ENCODE measurements around the gene MMADHC. TPM values are rescaled to one million over a fixed set of nuclear protein-coding genes. Genes with fewer than 3 reads are reported as not detected.

MMADHC gene
- total RNA-seq, 1 experiment from 2014 or later, result 149 TPM

DNA sequence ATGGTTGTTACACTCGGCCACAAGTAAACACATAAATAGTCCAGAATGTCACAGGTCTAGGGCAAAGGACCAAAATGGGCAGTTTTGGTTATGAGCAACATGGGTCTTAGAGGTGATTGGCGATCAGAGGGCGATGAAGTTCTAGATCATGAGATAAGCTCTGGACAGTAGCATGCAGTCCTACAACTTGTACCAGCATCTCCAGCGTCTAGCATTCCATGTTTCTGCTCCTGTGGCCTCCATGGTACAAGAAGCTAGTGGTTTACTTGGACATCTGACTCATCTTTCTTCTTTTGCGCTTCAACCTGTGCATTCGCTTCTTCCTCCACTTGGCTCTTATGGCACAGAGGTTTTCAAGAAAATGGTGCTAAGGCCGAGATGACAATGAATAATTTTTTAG is 8.9 kb upstream of the MMADHC start:
- H4K5ac ChIP-seq (ENCODE audit: insufficient read length, low read depth, low read length), result no peak overlapping the region
- H2BK12ac ChIP-seq (ENCODE audit: insufficient read length, low read depth, low read length), result no peak overlapping the region
- H2AFZ ChIP-seq (ENCODE audit: low read length), result no peak overlapping the region
- no peaks in the 10 kb centered on the region for H3K79me2 ChIP-seq (ENCODE audit: insufficient read depth, low read length)
- no peak overlapping the region for H3T11ph ChIP-seq (ENCODE audit: low read length)
- H2BK20ac ChIP-seq (ENCODE audit: low read depth, low read length, poor library complexity, severe bottlenecking), result no peak overlapping the region
- WGBS (ENCODE audit: extremely low coverage, insufficient read length, low lambda C conversion rate), result no CpG with 5 or more reads among the region's 7 CpGs
- DNase-seq, result no peak
- no peaks in the 10 kb centered on the region for H3K79me1 ChIP-seq (ENCODE audit: insufficient read depth, low read depth, low read length, poor library complexity, severe bottlenecking)
- H3K27me3 ChIP-seq (ENCODE audit: insufficient read depth, low read length), result no peaks in the 10 kb centered on the region
- H3K9ac ChIP-seq (ENCODE audit: extremely low read depth, insufficient read length, low read length), result no peak overlapping the region
- no peaks in the 10 kb centered on the region for H4K20me1 ChIP-seq (ENCODE audit: control insufficient read depth, insufficient read depth, insufficient read length)
- H3K18ac ChIP-seq (ENCODE audit: insufficient read length, low read depth, low read length), result no peak overlapping the region
- peaks cover 16 to 22% of the 10 kb centered on the region in 2 experiments for H3K4me1 Mint-ChIP-seq
- H2AK5ac ChIP-seq (ENCODE audit: insufficient read length, low read length), result no peak overlapping the region
- H3K36me3 Mint-ChIP-seq (ENCODE audit: insufficient read depth in 1 of 3, low read depth in 3 of 3), result peaks cover 2 to 11% (median 2%) of the 10 kb centered on the region in 3 experiments; a peak in 3 of 7 replicates
- no peak overlapping the region for H3K23ac ChIP-seq (ENCODE audit: insufficient read length, low read depth, low read length)
- H3K9me3 Mint-ChIP-seq, result peaks cover 12 to 15% of the 10 kb centered on the region in 2 experiments
- no peaks in the 10 kb centered on the region for H3K9me3 ChIP-seq (ENCODE audit: control insufficient read depth, low read depth, low read length)
- no peak overlapping the region for H4K8ac ChIP-seq (replicated peaks; ENCODE audit: insufficient read length, low read depth, low read length)
- H3K27ac ChIP-seq (ENCODE audit: insufficient read length, low read depth, low read length), result no peak overlapping the region
- no peaks in the 10 kb centered on the region for H3K4me1 ChIP-seq (ENCODE audit: insufficient read depth, low read length)
- no peak overlapping the region for H2BK15ac ChIP-seq (ENCODE audit: low read depth, low read length)
- no peak overlapping the region for H2BK5ac ChIP-seq (ENCODE audit: insufficient read length, low read length)
- H3K27me3 Mint-ChIP-seq (ENCODE audit: low read depth), result no peaks in the 10 kb centered on the region
- H3K56ac ChIP-seq (ENCODE audit: insufficient read length, low read depth, low read length), result no peak overlapping the region
- no peaks in the 10 kb centered on the region for H3K23me2 ChIP-seq (ENCODE audit: insufficient read length, low read depth, low read length, poor library complexity, severe bottlenecking)
- no peak overlapping the region for H4K91ac ChIP-seq (ENCODE audit: insufficient read length, low read depth, low read length)
- H3K14ac ChIP-seq (ENCODE audit: insufficient read depth, low read length), result no peak overlapping the region
- H3K4me3 Mint-ChIP-seq, result no peak overlapping the region
- no peak for TF ChIP-seq CTCF (conservative IDR thresholded peaks at IDR 0.05)
- H3K27ac Mint-ChIP-seq, result no peak overlapping the region
- no peak overlapping the region for H3K4ac ChIP-seq (ENCODE audit: low read depth, low read length)
- no peak overlapping the region for H3K4me2 ChIP-seq (ENCODE audit: insufficient read depth, insufficient read length, low read length)
- no peak overlapping the region for H2BK120ac ChIP-seq (ENCODE audit: low read depth, low read length, poor library complexity, severe bottlenecking)

All from H9 (cell line).